DOHH2 (cell line): ENCODE data around the gene AP2M1.

Experiments
- EZH2phosphoT487 ChIP-seq: fragments of 200-600 bp; sonication (generic); IDR thresholded peaks from 2 replicates; pipeline ENCODE4 v1.6.1; 2017; ENCODE audit warnings: borderline replicate concordance, mild to moderate bottlenecking, antibody characterized with exemption, low read length, moderate library complexity, mixed read lengths
- TF ChIP-seq, protein P1 (sequence below): fragments of 200-600 bp; sonication (generic); IDR thresholded peaks from one replicate; pipeline ENCODE4 v1.5.1; 2014; ENCODE audit warnings: antibody characterized with exemption, mild to moderate bottlenecking, low read depth, low read length; ENCODE audit not compliant: poor library complexity, severe bottlenecking

GRCh38 chr3:184177331-184177731 is 2.7 kb downstream of the AP2M1 start:
- TF ChIP-seq, protein P1, sequence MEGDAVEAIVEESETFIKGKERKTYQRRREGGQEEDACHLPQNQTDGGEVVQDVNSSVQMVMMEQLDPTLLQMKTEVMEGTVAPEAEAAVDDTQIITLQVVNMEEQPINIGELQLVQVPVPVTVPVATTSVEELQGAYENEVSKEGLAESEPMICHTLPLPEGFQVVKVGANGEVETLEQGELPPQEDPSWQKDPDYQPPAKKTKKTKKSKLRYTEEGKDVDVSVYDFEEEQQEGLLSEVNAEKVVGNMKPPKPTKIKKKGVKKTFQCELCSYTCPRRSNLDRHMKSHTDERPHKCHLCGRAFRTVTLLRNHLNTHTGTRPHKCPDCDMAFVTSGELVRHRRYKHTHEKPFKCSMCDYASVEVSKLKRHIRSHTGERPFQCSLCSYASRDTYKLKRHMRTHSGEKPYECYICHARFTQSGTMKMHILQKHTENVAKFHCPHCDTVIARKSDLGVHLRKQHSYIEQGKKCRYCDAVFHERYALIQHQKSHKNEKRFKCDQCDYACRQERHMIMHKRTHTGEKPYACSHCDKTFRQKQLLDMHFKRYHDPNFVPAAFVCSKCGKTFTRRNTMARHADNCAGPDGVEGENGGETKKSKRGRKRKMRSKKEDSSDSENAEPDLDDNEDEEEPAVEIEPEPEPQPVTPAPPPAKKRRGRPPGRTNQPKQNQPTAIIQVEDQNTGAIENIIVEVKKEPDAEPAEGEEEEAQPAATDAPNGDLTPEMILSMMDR: no peak
- no peak for TF ChIP-seq EZH2phosphoT487
